Fibroblast of lung (primary cell): ENCODE data around the gene RUNX2.

ENCODE experiments used
- EZH2 ChIP-seq: IDR thresholded peaks from 2 replicates; pipeline ENCODE4 v1.5.1; 2012; ENCODE audit warnings: low read length, control low read depth, mild to moderate bottlenecking; ENCODE audit errors: missing control alignments
- TF ChIP-seq, protein P1 (sequence below), 2 donors: IDR thresholded peaks in 1 of 2; conservative IDR thresholded peaks in 1 of 2; 1 replicate in 1 of 2; 2 replicates in 1 of 2; pipeline ENCODE4 v1.5.1; 2011 to 2012; ENCODE audit warnings: low read length in 2 of 2, control low read depth in 1 of 2, inconsistent platforms in 1 of 2, low read depth in 1 of 2, mild to moderate bottlenecking in 1 of 2

DNA sequence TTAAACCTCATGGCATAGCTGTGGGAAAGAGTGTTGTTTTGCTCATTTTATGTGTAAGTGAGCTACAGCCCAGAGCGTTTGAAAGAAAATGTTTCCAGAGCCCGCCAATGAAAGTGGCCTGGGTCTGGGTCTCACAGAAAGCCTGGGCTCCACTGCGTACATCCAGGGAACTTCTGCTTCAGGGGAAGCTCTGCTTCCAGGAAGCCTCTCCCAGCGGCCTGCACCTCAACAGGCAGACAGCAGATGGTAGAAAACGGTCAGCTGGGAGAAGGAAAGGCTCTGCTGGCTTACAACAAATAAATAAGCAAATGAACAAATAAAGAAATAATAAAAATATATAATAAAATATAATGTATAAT, 320.1 kb downstream of the RUNX2 start:
- TF ChIP-seq, protein P1, sequence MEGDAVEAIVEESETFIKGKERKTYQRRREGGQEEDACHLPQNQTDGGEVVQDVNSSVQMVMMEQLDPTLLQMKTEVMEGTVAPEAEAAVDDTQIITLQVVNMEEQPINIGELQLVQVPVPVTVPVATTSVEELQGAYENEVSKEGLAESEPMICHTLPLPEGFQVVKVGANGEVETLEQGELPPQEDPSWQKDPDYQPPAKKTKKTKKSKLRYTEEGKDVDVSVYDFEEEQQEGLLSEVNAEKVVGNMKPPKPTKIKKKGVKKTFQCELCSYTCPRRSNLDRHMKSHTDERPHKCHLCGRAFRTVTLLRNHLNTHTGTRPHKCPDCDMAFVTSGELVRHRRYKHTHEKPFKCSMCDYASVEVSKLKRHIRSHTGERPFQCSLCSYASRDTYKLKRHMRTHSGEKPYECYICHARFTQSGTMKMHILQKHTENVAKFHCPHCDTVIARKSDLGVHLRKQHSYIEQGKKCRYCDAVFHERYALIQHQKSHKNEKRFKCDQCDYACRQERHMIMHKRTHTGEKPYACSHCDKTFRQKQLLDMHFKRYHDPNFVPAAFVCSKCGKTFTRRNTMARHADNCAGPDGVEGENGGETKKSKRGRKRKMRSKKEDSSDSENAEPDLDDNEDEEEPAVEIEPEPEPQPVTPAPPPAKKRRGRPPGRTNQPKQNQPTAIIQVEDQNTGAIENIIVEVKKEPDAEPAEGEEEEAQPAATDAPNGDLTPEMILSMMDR (conservative IDR thresholded peaks at IDR 0.05 in 1 of 2, IDR thresholded peaks at IDR 0.05 in 1 of 2; ENCODE audit: low read depth in 1 of 2, low read length in 2 of 2) = no peak
- TF ChIP-seq EZH2 = no peak
